22Rv1 (cell line): ENCODE results near the gene PC.

ENCODE experiments used
- ZFX ChIP-seq: fragments of 450-650 bp; IDR thresholded peaks from 2 replicates; pipeline ENCODE4 v1.6.1; 2017; ENCODE audit warnings: antibody characterized with exemption, borderline replicate concordance
- TF ChIP-seq, protein P1 (sequence below): fragments of 450-650 bp; IDR thresholded peaks from 2 replicates; pipeline ENCODE4 v1.5.1; 2017; ENCODE audit warnings: mild to moderate bottlenecking

- TF ChIP-seq, protein P1, sequence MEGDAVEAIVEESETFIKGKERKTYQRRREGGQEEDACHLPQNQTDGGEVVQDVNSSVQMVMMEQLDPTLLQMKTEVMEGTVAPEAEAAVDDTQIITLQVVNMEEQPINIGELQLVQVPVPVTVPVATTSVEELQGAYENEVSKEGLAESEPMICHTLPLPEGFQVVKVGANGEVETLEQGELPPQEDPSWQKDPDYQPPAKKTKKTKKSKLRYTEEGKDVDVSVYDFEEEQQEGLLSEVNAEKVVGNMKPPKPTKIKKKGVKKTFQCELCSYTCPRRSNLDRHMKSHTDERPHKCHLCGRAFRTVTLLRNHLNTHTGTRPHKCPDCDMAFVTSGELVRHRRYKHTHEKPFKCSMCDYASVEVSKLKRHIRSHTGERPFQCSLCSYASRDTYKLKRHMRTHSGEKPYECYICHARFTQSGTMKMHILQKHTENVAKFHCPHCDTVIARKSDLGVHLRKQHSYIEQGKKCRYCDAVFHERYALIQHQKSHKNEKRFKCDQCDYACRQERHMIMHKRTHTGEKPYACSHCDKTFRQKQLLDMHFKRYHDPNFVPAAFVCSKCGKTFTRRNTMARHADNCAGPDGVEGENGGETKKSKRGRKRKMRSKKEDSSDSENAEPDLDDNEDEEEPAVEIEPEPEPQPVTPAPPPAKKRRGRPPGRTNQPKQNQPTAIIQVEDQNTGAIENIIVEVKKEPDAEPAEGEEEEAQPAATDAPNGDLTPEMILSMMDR = peak; percentile 90
- TF ChIP-seq ZFX = no peak
These were observed 89.2 kb downstream of the PC start for GRCh38 chr11:66868726-66869566.
